Erythroblast (primary cell): ENCODE measurements around the gene IQCN.
"Not testable (repeated sequence)": the region's sequence is repeated elsewhere in the genome, so short reads cannot be mapped to it uniquely, and the experiment has no call there.

ENCODE experiments used
- DNase-seq, 2 experiments: peaks; one replicate each; lab custom pipeline; 2025; lab: John Stamatoyannopoulos, UW
- GATA1 ChIP-seq: IDR thresholded peaks from 2 replicates; pipeline ENCODE4 v1.6.1; 2011; ENCODE audit warnings: low read depth, mild to moderate bottlenecking, control low read depth, low read length, moderate library complexity
- POLR2A ChIP-seq: IDR thresholded peaks from 2 replicates; pipeline ENCODE4 v1.6.1; 2011; ENCODE audit warnings: mild to moderate bottlenecking, low read length

The IQCN gene

DNA sequence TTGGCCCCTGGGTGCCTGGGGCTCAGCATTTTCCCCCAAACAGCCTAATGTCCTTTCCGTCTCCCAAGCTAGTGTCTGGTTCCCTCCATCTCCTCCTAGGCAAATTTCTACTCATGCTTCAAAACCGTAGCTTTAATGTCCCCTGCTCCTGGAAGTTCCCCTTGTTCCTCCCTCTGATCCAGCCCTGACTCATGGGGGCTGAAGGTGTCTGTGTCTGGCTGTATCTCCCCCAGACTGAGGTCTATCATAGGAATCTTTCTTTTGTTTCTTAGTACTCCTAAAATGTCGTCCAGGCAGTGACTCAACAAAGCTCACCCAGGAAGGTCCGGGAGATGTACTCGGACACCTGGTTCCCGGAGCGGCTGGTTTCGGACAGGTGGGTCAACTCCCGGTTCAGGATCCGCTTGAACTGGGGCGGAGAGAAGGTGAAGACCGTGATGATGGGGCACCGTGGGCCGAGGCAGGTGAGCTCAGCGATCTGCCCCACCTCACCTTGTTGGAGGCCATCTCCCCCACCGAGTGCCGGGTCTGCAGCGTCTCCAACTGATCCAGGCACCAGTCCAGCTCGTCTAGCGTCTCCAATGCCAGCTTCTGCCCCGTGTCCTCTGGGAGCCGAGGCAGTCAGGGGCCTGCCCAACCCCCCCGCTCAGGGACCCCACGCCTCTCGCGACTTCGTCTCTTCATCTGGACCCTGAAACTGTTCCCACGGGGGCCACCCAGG, 54.2 kb downstream of the IQCN start:
- TF ChIP-seq POLR2A (no peak), GATA1 (no peak)
- DNase-seq = no peak

DNA sequence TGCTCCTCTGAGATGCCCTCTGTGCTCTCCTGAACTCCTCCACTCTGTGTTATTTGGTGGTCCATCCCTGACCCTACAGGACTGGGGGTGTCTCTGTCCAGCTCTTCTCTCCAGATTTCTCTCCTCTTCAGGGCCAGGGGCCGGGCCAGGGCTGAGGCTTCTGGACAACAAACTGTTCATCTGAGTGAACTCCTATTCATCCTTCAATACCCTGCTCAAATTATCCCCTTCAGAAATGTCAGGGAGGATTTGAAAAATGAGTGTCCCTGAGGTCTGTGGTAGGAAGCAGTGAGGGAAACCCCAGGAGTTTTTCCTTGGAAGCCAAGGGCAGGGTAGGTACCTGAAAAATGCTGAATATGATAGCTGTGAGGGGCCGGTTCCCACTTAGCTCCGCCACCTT, 55.7 kb downstream of the IQCN start:
- TF ChIP-seq GATA1 = no peak
- TF ChIP-seq POLR2A = no peak
- DNase-seq = no peak

DNA sequence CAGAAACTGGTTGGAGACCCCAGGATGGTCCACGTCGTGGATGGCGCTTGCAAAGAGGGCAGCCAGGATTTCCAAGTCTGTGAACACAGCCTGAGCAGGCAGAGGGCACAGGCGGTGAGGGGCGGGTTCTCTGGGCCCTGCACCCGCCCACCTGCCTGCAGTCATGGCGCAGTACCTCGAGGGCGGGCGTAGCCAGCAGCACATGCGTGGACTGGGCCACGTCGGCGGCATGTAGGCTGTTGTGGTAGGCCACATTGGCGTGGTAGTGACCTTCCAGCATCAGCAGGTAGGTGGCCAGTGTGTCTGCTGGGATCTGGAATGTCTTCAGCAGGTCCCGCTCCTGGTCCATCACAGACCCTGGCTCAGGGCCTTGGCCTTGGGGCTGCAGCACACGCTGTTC, 56.1 kb downstream of the IQCN start:
- TF ChIP-seq POLR2A (no peak), GATA1 (no peak)

DNA sequence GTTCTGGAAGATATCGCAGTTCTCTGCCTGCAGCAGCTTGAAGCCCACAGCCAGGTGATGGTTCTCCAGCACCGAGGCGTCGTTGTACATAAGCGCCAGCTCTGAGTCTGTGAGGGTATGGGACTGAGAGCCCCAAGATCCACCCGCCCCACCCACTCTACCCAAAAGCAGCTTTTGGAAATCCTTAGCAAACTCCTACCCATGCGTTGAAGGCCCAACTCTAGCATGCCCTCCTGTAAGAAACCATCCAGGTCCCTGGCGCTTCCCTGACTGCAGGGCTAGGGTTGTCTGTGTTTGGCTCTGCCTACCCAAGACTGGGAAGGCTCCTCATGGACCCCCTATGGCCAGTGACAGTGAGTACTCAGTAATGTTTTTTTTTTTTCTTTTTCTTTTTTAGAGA, 57.5 kb downstream of the IQCN start:
- no peak for TF ChIP-seq GATA1
- no peak for TF ChIP-seq POLR2A
- no peak for DNase-seq

More for the DNA sequence above, 56.1 kb downstream of the IQCN start:
- DNase-seq = no peak

DNA sequence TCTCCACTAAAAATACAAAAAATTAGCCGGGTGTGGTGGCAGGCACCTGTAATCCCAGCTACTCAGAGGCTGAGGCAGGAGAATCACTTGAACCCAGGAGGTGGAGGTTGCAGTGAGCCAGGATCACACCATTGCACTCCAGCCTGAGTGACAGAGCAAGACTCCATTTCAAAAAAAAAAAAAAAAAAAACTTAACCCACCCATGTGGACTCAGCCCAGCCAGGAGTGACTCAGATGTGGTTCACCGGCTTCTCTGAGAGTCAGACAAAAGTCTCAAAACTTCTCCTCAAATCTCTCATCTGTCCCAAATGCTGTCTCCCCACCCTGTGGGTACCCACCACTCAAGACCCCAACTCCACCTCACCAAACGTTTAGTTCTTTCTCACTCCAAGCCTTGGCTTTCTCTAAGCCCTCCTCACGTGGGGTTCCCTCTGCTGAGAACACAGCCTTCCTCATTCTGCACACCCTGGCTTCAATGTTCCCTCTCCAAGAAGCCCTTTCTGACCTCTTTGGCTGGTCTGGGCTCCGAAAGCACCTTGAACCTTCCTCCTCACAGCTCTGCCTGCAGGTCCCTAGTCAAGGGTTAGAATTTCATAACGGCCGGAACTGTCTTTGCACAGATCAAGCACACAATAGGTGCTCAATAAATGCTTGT, 59.3 kb downstream of the IQCN start:
- no peak for TF ChIP-seq GATA1
- TF ChIP-seq POLR2A = no peak
- peak in 1 of 2 experiments; percentile 41 for DNase-seq

DNA sequence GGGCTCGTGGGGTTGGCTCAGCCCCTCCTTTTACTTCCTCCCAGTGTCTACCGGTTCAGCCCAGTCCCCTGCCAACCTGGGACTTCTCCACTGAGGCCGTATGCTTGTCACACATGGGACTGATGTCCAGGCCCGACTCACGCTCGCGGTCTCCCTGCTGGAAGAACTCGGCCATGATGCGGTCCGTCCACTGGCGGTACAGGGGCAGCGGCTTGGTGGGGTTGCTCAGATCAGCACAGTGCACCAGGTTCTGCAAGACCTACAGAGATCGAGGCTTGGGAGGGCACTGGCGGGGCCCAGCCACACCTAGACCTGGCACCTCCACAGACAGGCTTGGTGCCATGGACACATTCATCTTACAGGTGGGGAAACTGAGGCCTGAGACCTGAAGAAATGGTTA, 62.6 kb downstream of the IQCN start:
- no peak for DNase-seq
- TF ChIP-seq GATA1 (no peak), POLR2A (no peak)

DNA sequence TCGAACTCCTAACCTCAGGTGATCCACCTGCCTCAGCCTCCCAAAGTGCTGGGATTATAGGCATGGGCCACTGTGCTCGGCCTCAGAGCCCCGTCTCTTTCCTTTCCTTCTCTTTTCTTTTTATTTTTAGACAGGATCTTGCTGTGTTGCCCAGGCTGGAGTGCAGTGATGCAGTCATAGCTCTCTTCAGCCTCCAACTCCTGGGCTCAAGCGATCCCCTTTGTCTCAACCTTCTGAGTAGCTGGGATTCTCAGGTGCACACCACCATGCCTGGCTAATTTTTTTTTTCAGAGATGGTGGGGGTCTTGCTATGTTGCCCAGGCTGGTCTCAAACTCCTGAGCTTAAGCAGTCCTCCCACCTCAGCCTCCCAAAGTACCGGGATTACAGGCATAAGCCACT, 64.3 kb downstream of the IQCN start:
- DNase-seq = not testable (repeated sequence)

DNA sequence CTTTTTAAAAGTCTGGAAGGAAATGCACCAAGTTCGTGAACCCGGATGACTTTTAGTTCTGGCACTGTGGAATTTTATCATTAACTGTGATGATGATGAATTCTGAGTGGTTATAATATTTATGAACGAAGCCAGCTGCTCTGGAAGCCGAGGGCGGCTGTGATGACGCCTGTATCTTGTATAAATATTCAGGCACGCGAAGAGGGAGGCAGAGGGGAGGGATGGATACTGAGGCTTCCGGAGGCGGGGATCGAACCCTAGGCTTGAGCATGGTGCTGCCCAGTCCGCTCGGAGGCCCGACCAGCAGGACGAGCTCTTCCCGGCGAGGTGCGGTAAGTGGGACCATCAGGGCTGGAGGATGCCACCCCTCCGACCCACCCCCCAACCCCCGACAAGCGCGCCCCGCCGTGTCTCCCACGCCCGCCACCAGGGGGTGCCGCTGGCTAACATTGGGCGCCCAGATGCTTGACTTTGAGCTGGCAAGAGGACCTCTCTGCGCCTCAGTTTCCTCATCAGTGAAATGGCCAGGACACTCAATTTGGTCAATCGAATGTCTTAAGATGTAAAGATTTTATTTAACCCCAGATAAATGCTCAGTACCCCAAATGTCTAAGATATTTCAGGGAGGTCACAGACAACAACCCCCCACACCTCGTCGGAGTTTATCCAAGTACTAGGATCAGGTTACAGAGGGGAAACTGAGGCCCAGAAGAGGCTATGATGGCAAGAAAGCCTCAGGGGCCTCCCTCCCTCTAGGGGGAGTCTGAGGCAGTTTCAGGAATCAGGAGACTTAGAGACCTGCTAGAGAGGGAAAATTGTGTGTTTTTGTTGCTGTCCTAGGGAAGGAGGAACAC, 65.9 kb downstream of the IQCN start:
- no peak for TF ChIP-seq POLR2A
- peak in 1 of 2 experiments; percentile 63 for DNase-seq
